WERI-Rb-1 (cell line): ENCODE measurements around the gene CD46.

Source experiments
- DNase-seq: peaks from one replicate; pipeline ENCODE4 v3.0.0-alpha.2; 2020
- H3K27ac ChIP-seq: fragments of 250-450 bp; sonication (Bioruptor Pico); 2 replicates; pipeline ENCODE4 v1.5.1; 2020; ENCODE audit warnings: mild to moderate bottlenecking, moderate library complexity
- H3K27me3 ChIP-seq: fragments of 250-450 bp; sonication (Bioruptor Pico); 2 replicates; pipeline ENCODE4 v1.5.1; 2021; ENCODE audit warnings: mild to moderate bottlenecking, low read depth, moderate library complexity; ENCODE audit not compliant: insufficient read depth, severe bottlenecking
- H3K36me3 ChIP-seq: fragments of 250-450 bp; sonication (Bioruptor Pico); 2 replicates; pipeline ENCODE4 v1.5.1; 2020; ENCODE audit warnings: mild to moderate bottlenecking, moderate library complexity
- H3K4me3 ChIP-seq: 2 replicates; pipeline ENCODE4 v1.5.1; 2011; ENCODE audit warnings: low read depth, mild to moderate bottlenecking, control low read depth, low read length
- H3K9me3 ChIP-seq: fragments of 250-450 bp; sonication (Bioruptor Pico); 2 replicates; pipeline ENCODE4 v1.5.1; 2021; ENCODE audit warnings: mild to moderate bottlenecking, moderate library complexity; ENCODE audit not compliant: severe bottlenecking
- TF ChIP-seq, protein P1 (sequence below): IDR thresholded peaks from 2 replicates; pipeline ENCODE4 v1.5.1; 2011; ENCODE audit warnings: low read depth, mild to moderate bottlenecking, control low read depth, inconsistent platforms, low read length

CD46 gene

GRCh38 chr1:207840380-207840779 lies 88.5 kb downstream of the CD46 start:
- no peaks in the 10 kb centered on the region for H3K27me3 ChIP-seq
- H3K4me3 ChIP-seq = no peak overlapping the region
- DNase-seq = no peak
- H3K27ac ChIP-seq = no peak overlapping the region
- peaks cover 12% of the 10 kb centered on the region for H3K36me3 ChIP-seq
- no peaks in the 10 kb centered on the region for H3K9me3 ChIP-seq
- TF ChIP-seq, protein P1, sequence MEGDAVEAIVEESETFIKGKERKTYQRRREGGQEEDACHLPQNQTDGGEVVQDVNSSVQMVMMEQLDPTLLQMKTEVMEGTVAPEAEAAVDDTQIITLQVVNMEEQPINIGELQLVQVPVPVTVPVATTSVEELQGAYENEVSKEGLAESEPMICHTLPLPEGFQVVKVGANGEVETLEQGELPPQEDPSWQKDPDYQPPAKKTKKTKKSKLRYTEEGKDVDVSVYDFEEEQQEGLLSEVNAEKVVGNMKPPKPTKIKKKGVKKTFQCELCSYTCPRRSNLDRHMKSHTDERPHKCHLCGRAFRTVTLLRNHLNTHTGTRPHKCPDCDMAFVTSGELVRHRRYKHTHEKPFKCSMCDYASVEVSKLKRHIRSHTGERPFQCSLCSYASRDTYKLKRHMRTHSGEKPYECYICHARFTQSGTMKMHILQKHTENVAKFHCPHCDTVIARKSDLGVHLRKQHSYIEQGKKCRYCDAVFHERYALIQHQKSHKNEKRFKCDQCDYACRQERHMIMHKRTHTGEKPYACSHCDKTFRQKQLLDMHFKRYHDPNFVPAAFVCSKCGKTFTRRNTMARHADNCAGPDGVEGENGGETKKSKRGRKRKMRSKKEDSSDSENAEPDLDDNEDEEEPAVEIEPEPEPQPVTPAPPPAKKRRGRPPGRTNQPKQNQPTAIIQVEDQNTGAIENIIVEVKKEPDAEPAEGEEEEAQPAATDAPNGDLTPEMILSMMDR = peak; percentile 36; the same call in 1 of the 2 replicates

- Histone ChIP-seq H3K36me3 (peaks cover 5% of the 10 kb centered on the region), H3K27me3 (no peaks in the 10 kb centered on the region), H3K9me3 (no peaks in the 10 kb centered on the region), H3K27ac (no peak overlapping the region), H3K4me3 (no peak overlapping the region)
- TF ChIP-seq, protein P1 = no peak
- DNase-seq = no peak
These were observed 89.4 kb downstream of the CD46 start for GRCh38 chr1:207841293-207841692.

DNA sequence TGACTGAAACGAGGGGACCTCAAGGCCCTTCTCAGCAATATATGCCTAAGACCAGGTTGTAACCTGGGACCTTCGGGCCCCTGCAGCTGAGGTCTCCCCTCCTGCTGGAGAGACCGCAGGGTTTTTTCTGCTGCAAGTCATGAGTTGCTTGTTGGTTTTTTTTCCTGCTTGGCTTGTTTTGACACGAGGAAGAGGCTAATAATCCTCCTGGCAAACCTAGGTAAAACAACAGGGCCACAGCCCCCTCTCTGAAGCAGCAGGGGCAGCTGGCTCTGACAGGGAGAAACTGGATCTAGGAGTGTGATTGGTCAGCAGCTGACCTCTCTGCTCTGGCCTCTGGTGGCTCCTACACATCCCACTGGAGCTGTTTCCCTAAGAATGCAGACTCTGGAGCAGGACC lies 90.0 kb downstream of the CD46 start:
- Histone ChIP-seq H3K4me3 (no peak overlapping the region), H3K36me3 (peaks cover 5% of the 10 kb centered on the region; the same call in 1 of the 2 replicates), H3K27me3 (no peaks in the 10 kb centered on the region), H3K9me3 (no peaks in the 10 kb centered on the region), H3K27ac (no peak overlapping the region)
- TF ChIP-seq, protein P1 = no peak
- DNase-seq = no peak

GRCh38 chr1:207842506-207842905 lies 90.7 kb downstream of the CD46 start:
- Histone ChIP-seq H3K27ac (no peak overlapping the region), H3K27me3 (no peaks in the 10 kb centered on the region), H3K9me3 (no peaks in the 10 kb centered on the region), H3K36me3 (peaks cover 5% of the 10 kb centered on the region; the same call in 1 of the 2 replicates), H3K4me3 (no peak overlapping the region)
- TF ChIP-seq, protein P1 = no peak
- no peak for DNase-seq

- DNase-seq = no peak
- H3K9me3 ChIP-seq = no peaks in the 10 kb centered on the region
- H3K27ac ChIP-seq = no peak overlapping the region
- no peaks in the 10 kb centered on the region for H3K27me3 ChIP-seq
- peaks cover 14% of the 10 kb centered on the region for H3K36me3 ChIP-seq
- TF ChIP-seq, protein P1 = no peak
- H3K4me3 ChIP-seq = no peak overlapping the region
These were observed 92.5 kb downstream of the CD46 start for GRCh38 chr1:207844371-207844770.
